SU-DHL-6 (cell line): ENCODE measurements around the gene CACNG7.

ENCODE experiments used
- EZH2phosphoT487 ChIP-seq: fragments of 200-600 bp; sonication (generic), shearing (Covaris generic); conservative IDR thresholded peaks from 2 replicates; pipeline ENCODE4 v1.6.1; 2018; ENCODE audit warnings: mild to moderate bottlenecking, antibody characterized with exemption, low read length, moderate library complexity, mixed read lengths
- TF ChIP-seq, protein P1 (sequence below): fragments of 200-600 bp; sonication (generic); IDR thresholded peaks from one replicate; pipeline ENCODE4 v1.5.1; 2017; ENCODE audit warnings: antibody characterized with exemption, mild to moderate bottlenecking, low read length, moderate library complexity; ENCODE audit not compliant: insufficient read depth, poor library complexity, severe bottlenecking

DNA sequence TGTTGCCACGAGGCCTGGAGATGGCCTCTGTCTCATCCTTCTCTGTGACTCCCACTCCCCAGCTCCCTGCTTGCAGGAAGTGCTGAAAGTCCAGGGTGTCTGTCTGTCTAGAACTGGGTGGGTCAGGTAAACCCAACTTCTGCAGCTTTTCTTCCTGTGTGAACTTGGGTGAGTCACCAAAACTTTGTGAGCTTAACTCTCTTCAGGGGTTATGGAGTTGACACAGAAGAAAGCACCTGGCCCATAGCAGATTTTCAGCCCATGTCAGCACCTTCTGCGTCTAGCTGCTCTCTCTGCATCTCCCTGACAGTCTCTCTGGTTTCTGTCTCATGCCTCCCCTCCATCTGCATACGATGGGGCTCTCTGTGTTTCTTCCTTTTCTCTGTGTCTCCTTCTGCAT lies 4.2 kb upstream of the CACNG7 start:
- TF ChIP-seq, protein P1, sequence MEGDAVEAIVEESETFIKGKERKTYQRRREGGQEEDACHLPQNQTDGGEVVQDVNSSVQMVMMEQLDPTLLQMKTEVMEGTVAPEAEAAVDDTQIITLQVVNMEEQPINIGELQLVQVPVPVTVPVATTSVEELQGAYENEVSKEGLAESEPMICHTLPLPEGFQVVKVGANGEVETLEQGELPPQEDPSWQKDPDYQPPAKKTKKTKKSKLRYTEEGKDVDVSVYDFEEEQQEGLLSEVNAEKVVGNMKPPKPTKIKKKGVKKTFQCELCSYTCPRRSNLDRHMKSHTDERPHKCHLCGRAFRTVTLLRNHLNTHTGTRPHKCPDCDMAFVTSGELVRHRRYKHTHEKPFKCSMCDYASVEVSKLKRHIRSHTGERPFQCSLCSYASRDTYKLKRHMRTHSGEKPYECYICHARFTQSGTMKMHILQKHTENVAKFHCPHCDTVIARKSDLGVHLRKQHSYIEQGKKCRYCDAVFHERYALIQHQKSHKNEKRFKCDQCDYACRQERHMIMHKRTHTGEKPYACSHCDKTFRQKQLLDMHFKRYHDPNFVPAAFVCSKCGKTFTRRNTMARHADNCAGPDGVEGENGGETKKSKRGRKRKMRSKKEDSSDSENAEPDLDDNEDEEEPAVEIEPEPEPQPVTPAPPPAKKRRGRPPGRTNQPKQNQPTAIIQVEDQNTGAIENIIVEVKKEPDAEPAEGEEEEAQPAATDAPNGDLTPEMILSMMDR = no peak
- TF ChIP-seq EZH2phosphoT487 = no peak
